HG03469 (cell line): ENCODE measurements around the gene FGF5.
A peak's percentile ranks its signal among the peaks of the same experiment; 100 is the strongest.

ENCODE experiments used
- ATAC-seq: cut with Tn5 transposase; IDR thresholded peaks from one replicate; pipeline ENCODE4 v1.9.1; 2021; ENCODE audit warnings: mild to moderate bottlenecking, moderate library complexity, moderate number of reproducible peaks; ENCODE audit not compliant: unreplicated experiment

The FGF5 gene

GRCh38 chr4:80334568-80334967, 68.1 kb downstream of the FGF5 start:
- ATAC-seq: no peak

GRCh38 chr4:80335226-80335553, 68.7 kb downstream of the FGF5 start:
- ATAC-seq: no peak

GRCh38 chr4:80335554-80336358, 69.3 kb downstream of the FGF5 start, which contains the start of gene CFAP299:
Gene CFAP299, plus strand, starts transcription at chr4:80335730.
- ATAC-seq: peak; percentile 99

GRCh38 chr4:80336582-80336981, 70.1 kb downstream of the FGF5 start:
- ATAC-seq: no peak

- ATAC-seq: no peak
Measured at GRCh38 chr4:80340036-80340435, 73.6 kb downstream of the FGF5 start.
